HFFc6 (cell line): Measurements from ENCODE around the gene RSBN1L. TPM values are rescaled to one million over a fixed set of nuclear protein-coding genes. Genes with fewer than 3 reads are reported as not detected.
A peak's percentile ranks its signal among the peaks of the same experiment; 100 is the strongest.

Source experiments
- DNase-seq: peaks from one replicate; pipeline ENCODE4 v3.0.0-alpha.2; 2018
- H3K27ac Mint-ChIP-seq: 2 replicates; pipeline ENCODE4 v1.8.0; 2020; ENCODE audit warnings: mild to moderate bottlenecking, mixed read lengths
- H3K27me3 Mint-ChIP-seq: 2 replicates; pipeline ENCODE4 v1.8.0; 2021; ENCODE audit warnings: mild to moderate bottlenecking, moderate library complexity, mixed read lengths; ENCODE audit not compliant: insufficient read depth
- H3K36me3 Mint-ChIP-seq: 2 replicates; pipeline ENCODE4 v1.8.0; 2021; ENCODE audit warnings: low read depth, mixed read lengths
- H3K4me1 Mint-ChIP-seq: 2 replicates; pipeline ENCODE4 v1.8.0; 2020; ENCODE audit warnings: low read depth, mixed read lengths
- H3K4me3 Mint-ChIP-seq: 2 replicates; pipeline ENCODE4 v1.8.0; 2020; ENCODE audit warnings: mild to moderate bottlenecking, moderate library complexity, mixed read lengths
- H3K9me3 Mint-ChIP-seq: 2 replicates; pipeline ENCODE4 v1.8.0; 2020; ENCODE audit warnings: mild to moderate bottlenecking, mixed read lengths
- CTCF ChIP-seq: fragments of 200-600 bp; sonication (generic); IDR thresholded peaks from 2 replicates; pipeline ENCODE4 v1.5.0; 2021; ENCODE audit warnings: antibody characterized with exemption, mild to moderate bottlenecking
- total RNA-seq, 6 experiments: library from RNA; stranded (reverse); fragmentation: NEBNext Ultra II Directional; extraction: Animal tissue kit (Norgen Biotek cat#: 25700); gene quantifications; 2 replicates in 1 of 6; 3 replicates in 5 of 6; pipeline ENCODE4 v1.2.3, GENCODE V29; 2021

Gene RSBN1L
- total RNA-seq, 6 experiments from 2014 or later = 11.2 to 14.0 (median 12.9) TPM

- no peak for TF ChIP-seq CTCF
- no peak for DNase-seq
- H3K4me1 Mint-ChIP-seq = peaks cover 24% of the 10 kb centered on the region
Measured at GRCh38 chr7:77794000-77794399, 97.7 kb downstream of the RSBN1L start.

GRCh38 chr7:77796109-77796508 is 99.8 kb downstream of the RSBN1L start:
- H3K4me1 Mint-ChIP-seq = peaks cover 39% of the 10 kb centered on the region
- H3K4me3 Mint-ChIP-seq = peak overlapping the region; percentile 92
- peaks cover 2% of the 10 kb centered on the region; the same call in 1 of the 2 replicates for H3K27me3 Mint-ChIP-seq
- TF ChIP-seq CTCF = no peak
- no peak for DNase-seq
- no peak overlapping the region for H3K27ac Mint-ChIP-seq
- H3K36me3 Mint-ChIP-seq = peaks cover 39% of the 10 kb centered on the region
- H3K9me3 Mint-ChIP-seq = no peaks in the 10 kb centered on the region

More at GRCh38 chr7:77794000-77794399, 97.7 kb downstream of the RSBN1L start:
- Mint-ChIP-seq H3K27ac (no peak overlapping the region), H3K4me3 (no peak overlapping the region), H3K9me3 (no peaks in the 10 kb centered on the region), H3K36me3 (peaks cover 34% of the 10 kb centered on the region), H3K27me3 (peaks cover 1% of the 10 kb centered on the region; the same call in 1 of the 2 replicates)

- Mint-ChIP-seq H3K9me3 (no peaks in the 10 kb centered on the region), H3K27me3 (peaks cover 2% of the 10 kb centered on the region; the same call in 1 of the 2 replicates), H3K4me3 (peak overlapping the region; percentile 92), H3K36me3 (peaks cover 39% of the 10 kb centered on the region), H3K4me1 (peaks cover 44% of the 10 kb centered on the region), H3K27ac (peak overlapping the region; percentile 1; the same call in 1 of the 2 replicates)
- TF ChIP-seq CTCF = no peak
- DNase-seq = no peak
Measured at GRCh38 chr7:77796960-77797359, 100.7 kb downstream of the RSBN1L start.

GRCh38 chr7:77797734-77798393 is 101.6 kb downstream of the RSBN1L start:
- DNase-seq = no peak
- no peak for TF ChIP-seq CTCF
- H3K36me3 Mint-ChIP-seq = peaks cover 39% of the 10 kb centered on the region
- H3K4me1 Mint-ChIP-seq = peaks cover 53% of the 10 kb centered on the region
- H3K27me3 Mint-ChIP-seq = peaks cover 2% of the 10 kb centered on the region; the same call in 1 of the 2 replicates
- H3K27ac Mint-ChIP-seq = peak overlapping the region; percentile 96
- no peaks in the 10 kb centered on the region for H3K9me3 Mint-ChIP-seq
- peak overlapping the region; percentile 92 for H3K4me3 Mint-ChIP-seq

- peak; percentile 100 for DNase-seq
- H3K27me3 Mint-ChIP-seq = peaks cover 2% of the 10 kb centered on the region; the same call in 1 of the 2 replicates
- peak; percentile 74 for TF ChIP-seq CTCF
- peak within 1 kb of the TSS; percentile 96 for H3K27ac Mint-ChIP-seq
- peaks cover 39% of the 10 kb centered on the region for H3K36me3 Mint-ChIP-seq
- peak within 1 kb of the TSS; percentile 92 for H3K4me3 Mint-ChIP-seq
- H3K4me1 Mint-ChIP-seq = peaks cover 60% of the 10 kb centered on the region
- H3K9me3 Mint-ChIP-seq = no peaks in the 10 kb centered on the region
Measured at GRCh38 chr7:77798394-77799077, 102.3 kb downstream of the RSBN1L start, which contains the start of the genes PHTF2 and TMEM60. TSS of gene PHTF2 (plus strand) at chr7:77798773. TSS of gene TMEM60 (minus strand) at chr7:77798434. CDS start at chr7:77794373, 4,061 bp downstream.
